Transverse colon (tissue), 4 donors: ENCODE data around the gene SEMA4D.

Experiments
- CTCF ChIP-seq, 5 experiments: fragments of 200-600 bp in 3 of 5; fragments of 450-650 bp in 2 of 5; sonication (generic) in 3 of 5; IDR thresholded peaks; 1 replicate in 2 of 5; 2 replicates in 3 of 5; pipeline ENCODE4 v1.5.1; 2016 to 2017; ENCODE audit warnings: antibody characterized with exemption in 5 of 5, inconsistent platforms in 3 of 5, mild to moderate bottlenecking in 2 of 5, moderate library complexity in 1 of 5
- EP300 ChIP-seq: sonication (generic); formaldehyde crosslinking; IDR thresholded peaks from one replicate; pipeline ENCODE4 v1.6.1; 2017; ENCODE audit warnings: antibody characterized with exemption, low read depth
- POLR2A ChIP-seq: fragments of 450-650 bp; IDR thresholded peaks from one replicate; pipeline ENCODE4 v1.6.1; 2016; ENCODE audit warnings: antibody characterized with exemption, mild to moderate bottlenecking, moderate library complexity
- POLR2AphosphoS5 ChIP-seq, 3 donors: sonication (generic); formaldehyde crosslinking; IDR thresholded peaks; one replicate each; pipeline ENCODE4 v1.6.1; 2016; ENCODE audit warnings: antibody characterized with exemption in 3 of 3

DNA sequence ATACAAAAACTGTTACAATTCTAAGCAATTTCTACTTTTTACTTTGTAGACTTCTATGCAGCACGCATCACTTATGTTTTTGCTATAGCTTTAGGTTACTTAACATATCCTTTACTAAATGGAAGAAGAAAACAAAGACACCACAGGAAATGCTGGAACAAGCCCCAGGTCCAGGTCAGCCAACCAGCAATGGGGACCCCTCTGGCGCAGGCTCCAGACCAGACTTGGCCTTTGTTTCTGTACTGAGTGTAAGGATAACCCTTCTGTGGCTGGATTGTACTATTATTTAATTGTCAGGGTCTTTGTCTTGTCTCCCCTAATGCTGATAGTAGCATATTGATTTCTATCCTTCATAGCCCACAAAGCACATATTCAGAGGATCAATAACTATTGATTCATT lies 4.2 kb downstream of the SEMA4D start:
- TF ChIP-seq CTCF (IDR thresholded peaks at IDR 0.05) (no peak), POLR2A (no peak), POLR2AphosphoS5 (IDR thresholded peaks at IDR 0.05) (no peak), EP300 (no peak)
